HL-60 (cell line): ENCODE results near the gene PTPRM.

Experiments
- DNase-seq, 2 experiments: peaks; one replicate each; pipeline ENCODE4 v3.0.0-alpha.2; 2010 to 2020; ENCODE audit warnings: low read depth in 1 of 2, low spot score in 1 of 2
- H3K27ac ChIP-seq: fragments of 250-450 bp; sonication (Bioruptor Pico); replicated peaks from 2 replicates; pipeline ENCODE4 v1.5.1; 2020; ENCODE audit warnings: mild to moderate bottlenecking, moderate library complexity
- H3K27me3 ChIP-seq: fragments of 250-450 bp; sonication (Bioruptor Pico); 2 replicates; pipeline ENCODE4 v1.5.1; 2021; ENCODE audit warnings: mild to moderate bottlenecking, moderate library complexity; ENCODE audit not compliant: insufficient read depth, poor library complexity, severe bottlenecking
- H3K4me3 ChIP-seq: replicated peaks from 2 replicates; pipeline ENCODE4 v1.5.1; 2011; ENCODE audit warnings: mild to moderate bottlenecking, control low read depth, low read length; ENCODE audit not compliant: insufficient read depth
- CTCF ChIP-seq: IDR thresholded peaks from one replicate; pipeline ENCODE4 v1.5.1; 2011; ENCODE audit warnings: low read length, control low read depth, inconsistent platforms; ENCODE audit not compliant: insufficient read depth
- GABPA ChIP-seq: IDR thresholded peaks from 2 replicates; pipeline ENCODE4 v1.6.1; 2012; ENCODE audit warnings: low read depth
- POLR2AphosphoS5 ChIP-seq: IDR thresholded peaks from 2 replicates; pipeline ENCODE4 v1.6.1; 2012; ENCODE audit warnings: low read depth
- REST ChIP-seq: IDR thresholded peaks from 2 replicates; pipeline ENCODE4 v1.6.1; 2012; ENCODE audit warnings: low read depth; ENCODE audit not compliant: insufficient replicate concordance
- SPI1 ChIP-seq: IDR thresholded peaks from 2 replicates; pipeline ENCODE4 v1.6.1; 2012; ENCODE audit warnings: low read depth, mild to moderate bottlenecking, borderline replicate concordance

The PTPRM gene

DNA sequence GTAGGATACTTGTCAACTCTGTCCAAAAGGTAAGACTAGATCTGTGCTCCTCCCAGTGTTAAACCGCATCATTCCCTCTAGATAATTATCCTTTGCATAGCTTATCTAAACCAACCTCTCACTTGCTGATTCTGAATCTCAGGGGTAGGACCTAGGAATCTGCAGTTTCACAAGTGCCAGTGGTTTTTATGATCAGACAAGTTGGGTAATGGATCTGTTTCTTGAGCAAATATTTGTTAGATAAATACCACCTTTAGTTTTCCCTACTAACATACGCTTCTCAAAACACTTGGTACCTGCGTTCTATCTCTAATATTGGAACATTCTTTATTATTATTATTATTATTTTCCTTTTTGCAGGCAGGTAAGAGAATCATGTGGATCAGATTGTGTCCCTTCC lies 439.9 kb downstream of the PTPRM start:
- TF ChIP-seq REST (no peak), GABPA (no peak), SPI1 (no peak), CTCF (no peak), POLR2AphosphoS5 (no peak)
- peaks cover 2% of the 10 kb centered on the region for H3K27me3 ChIP-seq
- no peak overlapping the region for H3K4me3 ChIP-seq
- no peak for DNase-seq
- H3K27ac ChIP-seq, result no peak overlapping the region

DNA sequence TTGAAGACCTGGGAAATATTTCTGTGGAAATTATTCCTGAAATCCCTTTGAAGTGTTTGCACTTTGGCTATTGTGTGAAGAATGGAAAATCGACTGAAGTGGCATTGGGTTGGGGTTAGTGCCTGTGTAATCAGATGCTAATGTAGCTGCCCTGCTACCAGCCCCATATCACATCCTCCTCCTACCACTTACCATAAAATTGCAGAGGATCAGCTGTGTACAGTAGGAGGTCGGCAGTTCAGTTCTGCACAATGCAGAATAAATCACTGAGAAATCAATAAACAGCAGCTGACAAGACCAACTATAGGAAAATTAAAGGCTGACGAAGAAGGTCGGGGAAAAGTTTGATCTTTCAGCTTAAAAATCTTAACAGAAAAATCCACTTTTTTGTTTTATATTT lies 440.9 kb downstream of the PTPRM start:
- TF ChIP-seq CTCF, result no peak
- TF ChIP-seq POLR2AphosphoS5, result no peak
- no peak for TF ChIP-seq SPI1
- no peak for TF ChIP-seq REST
- TF ChIP-seq GABPA, result no peak

GRCh38 chr18:8011361-8011760 lies 444.2 kb downstream of the PTPRM start:
- no peak for DNase-seq
- H3K4me3 ChIP-seq, result no peak overlapping the region
- peaks cover 2% of the 10 kb centered on the region for H3K27me3 ChIP-seq
- TF ChIP-seq GABPA (no peak), SPI1 (no peak), REST (no peak), CTCF (no peak), POLR2AphosphoS5 (no peak)
- no peak overlapping the region for H3K27ac ChIP-seq

More for the DNA sequence above, 440.9 kb downstream of the PTPRM start:
- no peak for DNase-seq
- Histone ChIP-seq H3K4me3 (no peak overlapping the region), H3K27me3 (peaks cover 2% of the 10 kb centered on the region), H3K27ac (no peak overlapping the region)
